Smooth muscle cell of the brain vasculature (primary cell): ENCODE results near the gene DDX42.

Experiments used
- DNase-seq: peaks from one replicate; pipeline ENCODE4 v3.0.0-alpha.2; 2012; ENCODE audit warnings: low read depth, low spot score

DDX42 gene

GRCh38 chr17:63774141-63774968 is at the start of gene DDX42:
DDX42 (plus strand) TSS chr17:63774170; CDS start chr17:63787050, 12,880 bp downstream.
- peak; percentile 28 for DNase-seq

- DNase-seq: no peak
These were observed 38.3 kb upstream of the DDX42 start for GRCh38 chr17:63735691-63736090.

- DNase-seq: no peak
These were observed 33.4 kb upstream of the DDX42 start for GRCh38 chr17:63740464-63741142.

GRCh38 chr17:63741143-63741407 is 32.9 kb upstream of the DDX42 start:
- DNase-seq: no peak

- DNase-seq: peak; percentile 94
These were observed 32.4 kb upstream of the DDX42 start, which contains the start of gene STRADA for GRCh38 chr17:63741408-63742173. STRADA (minus strand) TSS chr17:63741799; CDS start chr17:63728369, 13,430 bp downstream.

- DNase-seq: no peak
These were observed 22.2 kb upstream of the DDX42 start for GRCh38 chr17:63751806-63752205.

- DNase-seq: no peak
These were observed 21.3 kb upstream of the DDX42 start for GRCh38 chr17:63752707-63753106.

GRCh38 chr17:63753215-63753614 is 20.8 kb upstream of the DDX42 start:
- DNase-seq: no peak

- DNase-seq: no peak
These were observed 19.9 kb upstream of the DDX42 start for GRCh38 chr17:63754046-63754445.

- DNase-seq: no peak
These were observed 15.5 kb upstream of the DDX42 start for GRCh38 chr17:63758428-63758827.

- no peak for DNase-seq
These were observed 13.0 kb upstream of the DDX42 start for GRCh38 chr17:63760771-63761539.

- DNase-seq: no peak
These were observed 11.6 kb upstream of the DDX42 start for GRCh38 chr17:63762161-63763078.

- no peak for DNase-seq
These were observed 9.3 kb upstream of the DDX42 start for GRCh38 chr17:63764716-63765115.

- DNase-seq: no peak
These were observed 7.2 kb upstream of the DDX42 start for GRCh38 chr17:63766754-63767153.

- no peak for DNase-seq
These were observed 5.5 kb upstream of the DDX42 start for GRCh38 chr17:63768433-63768832.

- DNase-seq: peak; percentile 3
These were observed 1.1 kb upstream of the DDX42 start for GRCh38 chr17:63772801-63773271.

- peak; percentile 98 for DNase-seq
These were observed 464 bp upstream of the DDX42 start, which contains the start of gene CCDC47 for GRCh38 chr17:63773272-63774140. CCDC47 (minus strand) TSS chr17:63773597; CDS start chr17:63766175, 7,422 bp downstream.

- DNase-seq: no peak
These were observed 947 bp downstream of the DDX42 start for GRCh38 chr17:63774969-63775265.

- DNase-seq: no peak
These were observed 1.4 kb downstream of the DDX42 start for GRCh38 chr17:63775420-63775819.
